Ishikawa (cell line): ENCODE measurements around the gene PF4V1.

Source experiments
- CEBPB ChIP-seq: IDR thresholded peaks from 2 replicates; pipeline ENCODE4 v1.6.1; 2012
- CREB1 ChIP-seq: IDR thresholded peaks from 2 replicates; pipeline ENCODE4 v1.6.1; 2012; ENCODE audit warnings: low read depth
- EGR1 ChIP-seq: IDR thresholded peaks from 2 replicates; pipeline ENCODE4 v1.6.1; 2012
- EP300 ChIP-seq: IDR thresholded peaks from 2 replicates; pipeline ENCODE4 v1.6.1; 2012; ENCODE audit warnings: borderline replicate concordance
- FOXM1 ChIP-seq: IDR thresholded peaks from 2 replicates; pipeline ENCODE4 v1.6.1; 2012; ENCODE audit warnings: low read depth, borderline replicate concordance
- MAX ChIP-seq: IDR thresholded peaks from 2 replicates; pipeline ENCODE4 v1.6.1; 2012
- NFIC ChIP-seq: IDR thresholded peaks from 2 replicates; pipeline ENCODE4 v1.6.1; 2012
- RAD21 ChIP-seq: IDR thresholded peaks from 2 replicates; pipeline ENCODE4 v1.6.1; 2012; ENCODE audit warnings: low read depth
- REST ChIP-seq: IDR thresholded peaks from 2 replicates; pipeline ENCODE4 v1.6.1; 2012; ENCODE audit warnings: low read depth, mild to moderate bottlenecking
- TAF1 ChIP-seq: IDR thresholded peaks from 2 replicates; pipeline ENCODE4 v1.6.1; 2012; ENCODE audit warnings: low read depth, mild to moderate bottlenecking
- TCF12 ChIP-seq: IDR thresholded peaks from 2 replicates; pipeline ENCODE4 v1.6.1; 2012; ENCODE audit warnings: low read depth
- TEAD4 ChIP-seq: IDR thresholded peaks from 2 replicates; pipeline ENCODE4 v1.6.1; 2012
- USF1 ChIP-seq: IDR thresholded peaks from 2 replicates; pipeline ENCODE4 v1.6.1; 2012
- YY1 ChIP-seq: IDR thresholded peaks from 2 replicates; pipeline ENCODE4 v1.6.1; 2012; ENCODE audit warnings: low read depth
- ZBTB7A ChIP-seq: IDR thresholded peaks from 2 replicates; pipeline ENCODE4 v1.6.1; 2012; ENCODE audit warnings: low read depth

Gene PF4V1

GRCh38 chr4:73831569-73831968, 21.5 kb upstream of the PF4V1 start:
- TF ChIP-seq NFIC (no peak), REST (no peak), TAF1 (no peak), CEBPB (no peak), MAX (no peak), TEAD4 (no peak), YY1 (no peak), CREB1 (no peak), EGR1 (no peak), USF1 (no peak)

- TF ChIP-seq TEAD4: no peak
Measured at GRCh38 chr4:73832651-73833237, 20.4 kb upstream of the PF4V1 start.

GRCh38 chr4:73836373-73837279, 16.5 kb upstream of the PF4V1 start, which contains the start of gene CXCL6:
Gene CXCL6, plus strand, starts transcription at chr4:73836678. Its CDS starts 73 bp downstream, at chr4:73836751.
- TF ChIP-seq FOXM1: no peak
- no peak for TF ChIP-seq TCF12
- no peak for TF ChIP-seq EP300
- no peak for TF ChIP-seq EGR1
- no peak for TF ChIP-seq NFIC
- no peak for TF ChIP-seq MAX
- no peak for TF ChIP-seq CREB1
- TF ChIP-seq ZBTB7A: no peak
- no peak for TF ChIP-seq TAF1
- TF ChIP-seq CEBPB: no peak
- no peak for TF ChIP-seq YY1
- no peak for TF ChIP-seq TEAD4
- no peak for TF ChIP-seq RAD21

- no peak for TF ChIP-seq TEAD4
- TF ChIP-seq YY1: no peak
- no peak for TF ChIP-seq RAD21
- no peak for TF ChIP-seq CREB1
- TF ChIP-seq USF1: no peak
Measured at GRCh38 chr4:73839071-73839470, 14.0 kb upstream of the PF4V1 start.

- no peak for TF ChIP-seq REST
- no peak for TF ChIP-seq CREB1
- TF ChIP-seq NFIC: no peak
- no peak for TF ChIP-seq FOXM1
- TF ChIP-seq EP300: no peak
- no peak for TF ChIP-seq TAF1
- TF ChIP-seq EGR1: no peak
- no peak for TF ChIP-seq MAX
- no peak for TF ChIP-seq USF1
- no peak for TF ChIP-seq TEAD4
- TF ChIP-seq CEBPB: no peak
- TF ChIP-seq ZBTB7A: no peak
- no peak for TF ChIP-seq YY1
- TF ChIP-seq TCF12: no peak
- TF ChIP-seq RAD21: no peak
Measured at GRCh38 chr4:73839715-73840114, 13.4 kb upstream of the PF4V1 start.
